Lower lobe of right lung (tissue), 2 donors: ENCODE results near the gene PTBP3. TPM values are rescaled to one million over a fixed set of nuclear protein-coding genes. Genes with fewer than 3 reads are reported as not detected.
"Not testable (repeated sequence)": the region's sequence is repeated elsewhere in the genome, so short reads cannot be mapped to it uniquely, and the experiment has no call there.

Experiments used
- ATAC-seq, 2 donors: fragments of 200-7000 bp; cut with Tn5 transposase; one replicate each; pipeline ENCODE4 v1.9.1; 2020 to 2022; ENCODE audit warnings: mild to moderate bottlenecking in 2 of 2, moderate library complexity in 2 of 2
- DNase-seq: peaks from one replicate; pipeline ENCODE4 v3.0.0-alpha.2; 2020
- H3K27ac ChIP-seq: fragments of 200-600 bp; one replicate; pipeline ENCODE4 v1.8.0; 2022
- H3K27me3 ChIP-seq: fragments of 200-600 bp; one replicate; pipeline ENCODE4 v1.8.0; 2022; ENCODE audit warnings: low read depth
- H3K36me3 ChIP-seq: fragments of 200-600 bp; one replicate; pipeline ENCODE4 v1.8.0; 2022; ENCODE audit warnings: mild to moderate bottlenecking
- H3K4me1 ChIP-seq: fragments of 200-600 bp; one replicate; pipeline ENCODE4 v1.8.0; 2022
- H3K4me3 ChIP-seq: fragments of 200-600 bp; one replicate; pipeline ENCODE4 v1.8.0; 2022; ENCODE audit warnings: mild to moderate bottlenecking
- H3K9me3 ChIP-seq: fragments of 200-600 bp; one replicate; pipeline ENCODE4 v1.8.0; 2022
- CTCF ChIP-seq: fragments of 200-600 bp; IDR thresholded peaks from one replicate; pipeline ENCODE4 v1.8.0; 2022; ENCODE audit warnings: antibody characterized with exemption, mild to moderate bottlenecking
- intact Hi-C: fragments of 100-400 bp; cut with DNase I; formaldehyde crosslinking; loops from one replicate; pipeline ENCODE4 v1.11.0; 2022
- total RNA-seq: library from RNA; stranded (reverse); fragmentation: NEBNext Ultra II Directional; extraction: Animal tissue kit (Norgen Biotek cat#: 25700); gene quantifications from one replicate; pipeline ENCODE4 v1.2.1, GENCODE V29; 2021
- donor health status: DM: no; HTN: yes; CAD: no; lungs with severe emphysema.

Gene PTBP3
- total RNA-seq, 1 donor from 2014 or later, result 94.9 TPM

GRCh38 chr9:112194969-112195431 lies 138.4 kb downstream of the PTBP3 start:
- Histone ChIP-seq H3K9me3 (no peaks in the 10 kb centered on the region), H3K36me3 (no peaks in the 10 kb centered on the region), H3K27ac (no peak overlapping the region), H3K27me3 (no peaks in the 10 kb centered on the region), H3K4me1 (peaks cover 4% of the 10 kb centered on the region), H3K4me3 (no peak overlapping the region)
- no peak for DNase-seq
- intact Hi-C loops, result no loop called here
- ATAC-seq, result peak; percentile 31 to 64
- no peak for TF ChIP-seq CTCF

- intact Hi-C loops, result no loop called here
- no peak for TF ChIP-seq CTCF
Observed at GRCh38 chr9:112193572-112194288, 139.7 kb downstream of the PTBP3 start.

GRCh38 chr9:112190320-112190719 lies 143.1 kb downstream of the PTBP3 start:
- intact Hi-C loops, H3K4me3 ChIP-seq, H3K9me3 ChIP-seq, H3K4me1 ChIP-seq, DNase-seq, H3K27ac ChIP-seq, ATAC-seq, H3K36me3 ChIP-seq, H3K27me3 ChIP-seq: not testable (repeated sequence)

More at GRCh38 chr9:112193572-112194288, 139.7 kb downstream of the PTBP3 start:
- DNase-seq (no peak), ATAC-seq (no peak)
- Histone ChIP-seq H3K9me3 (no peaks in the 10 kb centered on the region), H3K4me3 (no peak overlapping the region), H3K4me1 (peaks cover 4% of the 10 kb centered on the region), H3K36me3 (no peaks in the 10 kb centered on the region), H3K27ac (no peak overlapping the region), H3K27me3 (no peaks in the 10 kb centered on the region)

GRCh38 chr9:112188884-112189283 lies 144.5 kb downstream of the PTBP3 start:
- DNase-seq (no peak), ATAC-seq (no peak)
- intact Hi-C loops, result no loop called here
- TF ChIP-seq CTCF, result no peak
- Histone ChIP-seq H3K4me1 (no peaks in the 10 kb centered on the region), H3K27ac (no peak overlapping the region), H3K36me3 (no peaks in the 10 kb centered on the region), H3K4me3 (no peak overlapping the region), H3K27me3 (no peaks in the 10 kb centered on the region), H3K9me3 (no peaks in the 10 kb centered on the region)

- Histone ChIP-seq H3K27me3 (no peaks in the 10 kb centered on the region), H3K4me1 (no peaks in the 10 kb centered on the region), H3K36me3 (no peaks in the 10 kb centered on the region), H3K9me3 (no peaks in the 10 kb centered on the region), H3K27ac (no peak overlapping the region), H3K4me3 (no peak overlapping the region)
- intact Hi-C loops, result no loop called here
- ATAC-seq, result no peak
- TF ChIP-seq CTCF, result no peak
- DNase-seq, result no peak
Observed at GRCh38 chr9:112187404-112187803, 146.0 kb downstream of the PTBP3 start.

GRCh38 chr9:112186695-112187094 lies 146.7 kb downstream of the PTBP3 start:
- Histone ChIP-seq H3K4me3 (no peak overlapping the region), H3K27ac (no peak overlapping the region), H3K36me3 (no peaks in the 10 kb centered on the region), H3K4me1 (no peaks in the 10 kb centered on the region), H3K9me3 (no peaks in the 10 kb centered on the region), H3K27me3 (no peaks in the 10 kb centered on the region)
- TF ChIP-seq CTCF, result no peak
- no peak for ATAC-seq
- intact Hi-C loops, result no loop called here
- DNase-seq, result no peak
